ENCODE measurements around the gene FXYD7. TPM values are rescaled to one million over a fixed set of nuclear protein-coding genes. Genes with fewer than 3 reads are reported as not detected.

The FXYD7 gene
- total RNA-seq, 1 experiment from 2014 or later, result not detected

DNA sequence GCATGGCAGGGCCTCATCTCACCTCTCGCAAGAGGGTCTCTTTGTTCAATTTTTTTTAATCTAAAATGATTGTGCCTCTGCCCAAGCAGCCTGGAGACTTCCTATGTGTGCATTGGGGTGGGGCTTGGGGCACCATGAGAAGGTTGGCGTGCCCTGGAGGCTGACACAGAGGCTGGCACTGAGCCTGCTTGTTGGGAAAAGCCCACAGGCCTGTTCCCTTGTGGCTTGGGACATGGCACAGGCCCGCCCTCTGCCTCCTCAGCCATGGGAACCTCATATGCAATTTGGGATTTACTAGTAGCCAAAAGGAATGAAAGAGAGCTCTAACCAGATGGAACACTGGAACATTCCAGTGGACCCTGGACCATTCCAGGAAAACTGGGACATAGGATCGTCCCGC lies 19.5 kb upstream of the FXYD7 start:
- intact Hi-C loops (cut with micrococcal nuclease), result no loop called here
- H3K4me3 ChIP-seq (ENCODE audit: low read length), result no peak overlapping the region
- 0 out of 2 replicates have a peak, but pooled peaks cover 4% of the 10 kb centered on the region for H3K79me2 ChIP-seq (ENCODE audit: low read length)
- H3K9ac ChIP-seq (ENCODE audit: low read length), result peak overlapping the region; percentile 72
- no peaks in the 10 kb centered on the region for H3K9me2 ChIP-seq (replicated peaks; ENCODE audit: low read length)
- DNase-seq, result peak; percentile 81
- ATAC-seq, result peak; percentile 27
- no peaks in the 10 kb centered on the region for H3F3A ChIP-seq (ENCODE audit: low read length, unreplicated experiment)
- H4K20me1 ChIP-seq (ENCODE audit: low read length), result no peaks in the 10 kb centered on the region
- H3K27me3 ChIP-seq (ENCODE audit: low read length), result no peaks in the 10 kb centered on the region
- ChIA-PET CTCF (no interaction called here), POLR2A (ENCODE audit: unreplicated experiment) (no interaction called here)
- no TSS peak for BruUV-seq (replicated peaks)
- H3K4me1 ChIP-seq (ENCODE audit: insufficient read depth, low read length), result peaks cover 53% of the 10 kb centered on the region
- H3K27ac ChIP-seq (ENCODE audit: low read length), result peak overlapping the region; percentile 78
- H3K4me2 ChIP-seq (ENCODE audit: low read length), result peak overlapping the region; percentile 80
- no peaks in the 10 kb centered on the region for H3K9me3 ChIP-seq (ENCODE audit: low read length)
- H3K36me3 ChIP-seq (ENCODE audit: low read depth, low read length), result peaks cover 3% of the 10 kb centered on the region; the same call in 1 of the 2 replicates
- TF ChIP-seq EZH2 (IDR thresholded peaks at IDR 0.05; ENCODE audit: low read length, unreplicated experiment) (no peak), EZH2phosphoT487 (IDR thresholded peaks at IDR 0.05; ENCODE audit: borderline replicate concordance, low read length) (no peak)
- TF ChIP-seq, protein P1, sequence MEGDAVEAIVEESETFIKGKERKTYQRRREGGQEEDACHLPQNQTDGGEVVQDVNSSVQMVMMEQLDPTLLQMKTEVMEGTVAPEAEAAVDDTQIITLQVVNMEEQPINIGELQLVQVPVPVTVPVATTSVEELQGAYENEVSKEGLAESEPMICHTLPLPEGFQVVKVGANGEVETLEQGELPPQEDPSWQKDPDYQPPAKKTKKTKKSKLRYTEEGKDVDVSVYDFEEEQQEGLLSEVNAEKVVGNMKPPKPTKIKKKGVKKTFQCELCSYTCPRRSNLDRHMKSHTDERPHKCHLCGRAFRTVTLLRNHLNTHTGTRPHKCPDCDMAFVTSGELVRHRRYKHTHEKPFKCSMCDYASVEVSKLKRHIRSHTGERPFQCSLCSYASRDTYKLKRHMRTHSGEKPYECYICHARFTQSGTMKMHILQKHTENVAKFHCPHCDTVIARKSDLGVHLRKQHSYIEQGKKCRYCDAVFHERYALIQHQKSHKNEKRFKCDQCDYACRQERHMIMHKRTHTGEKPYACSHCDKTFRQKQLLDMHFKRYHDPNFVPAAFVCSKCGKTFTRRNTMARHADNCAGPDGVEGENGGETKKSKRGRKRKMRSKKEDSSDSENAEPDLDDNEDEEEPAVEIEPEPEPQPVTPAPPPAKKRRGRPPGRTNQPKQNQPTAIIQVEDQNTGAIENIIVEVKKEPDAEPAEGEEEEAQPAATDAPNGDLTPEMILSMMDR (conservative IDR thresholded peaks at IDR 0.05; ENCODE audit: low read depth, low read length), result no peak
- H2AFZ ChIP-seq (ENCODE audit: low read length), result no peak overlapping the region

DNA sequence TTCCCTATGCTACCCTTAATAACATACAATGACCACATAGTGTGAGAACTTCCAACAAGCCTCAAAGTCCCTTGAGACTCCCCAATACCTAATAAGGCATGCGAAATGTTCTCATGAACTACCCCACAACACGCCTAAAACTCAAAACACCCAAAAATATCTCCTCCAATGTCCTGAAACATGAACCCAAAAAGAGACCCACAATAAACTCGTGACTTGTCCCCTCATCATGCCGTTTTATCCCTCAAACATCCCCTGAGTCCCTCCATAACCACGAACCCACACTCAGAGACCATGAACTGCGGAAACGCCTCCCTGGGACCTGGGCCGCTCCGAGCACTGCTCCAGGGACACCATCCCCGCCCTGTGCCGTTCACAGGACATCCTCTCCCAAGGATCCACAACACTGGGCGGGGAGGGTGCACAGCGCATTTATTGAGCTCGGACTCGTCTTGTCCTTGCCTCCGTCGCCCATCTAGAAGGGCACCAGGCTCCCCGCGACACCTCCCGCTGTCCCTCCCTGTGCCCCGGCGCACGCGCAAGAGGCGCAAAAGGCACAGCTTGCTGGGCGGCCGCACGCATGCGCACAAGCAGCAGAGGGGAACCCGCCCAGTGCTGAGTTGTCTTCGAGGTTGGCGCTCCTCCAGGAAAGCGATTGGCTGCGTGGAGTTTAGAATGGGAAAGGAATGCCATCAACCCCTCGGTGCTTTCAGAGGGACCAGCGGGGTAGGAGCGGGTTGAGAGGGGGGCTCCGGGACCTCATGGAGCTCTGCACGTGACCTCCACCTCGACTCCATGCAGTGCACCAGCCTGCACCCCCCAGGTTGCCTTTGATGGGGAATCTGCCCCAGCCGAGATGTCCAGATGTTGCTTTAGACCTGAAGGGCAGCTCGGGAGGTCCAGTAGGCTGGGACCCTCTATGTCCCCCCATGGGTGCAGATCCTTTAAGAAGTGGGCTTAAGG lies 18.7 kb upstream of the FXYD7 start:
- H3K4me1 ChIP-seq (ENCODE audit: insufficient read depth, low read length), result peaks cover 48% of the 10 kb centered on the region

DNA sequence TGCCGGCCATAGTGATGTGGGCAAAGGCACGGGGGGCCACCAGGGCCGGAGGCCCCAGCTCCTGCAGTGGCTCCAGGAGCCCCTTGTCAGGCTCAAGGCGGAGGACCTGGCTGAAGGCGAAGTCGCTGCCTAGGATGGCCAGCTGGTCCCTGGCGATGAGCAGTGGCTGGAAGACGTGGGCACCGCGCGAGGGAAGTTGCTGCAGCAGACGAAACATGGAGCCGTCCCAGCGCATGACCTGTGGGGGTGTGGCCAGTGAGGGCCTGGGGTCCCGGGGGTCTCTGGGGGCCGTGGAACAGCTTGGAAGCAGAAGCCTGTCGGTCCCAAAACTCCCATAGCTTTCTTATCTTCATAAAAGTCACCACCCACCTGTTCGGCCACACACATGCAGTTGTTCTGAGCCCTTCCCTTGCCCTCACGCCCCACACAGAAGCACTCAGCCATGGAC lies 17.8 kb upstream of the FXYD7 start:
- Histone ChIP-seq H3K9me2 (replicated peaks; ENCODE audit: low read length) (no peaks in the 10 kb centered on the region), H3K4me3 (ENCODE audit: low read length) (no peak overlapping the region), H3K9ac (ENCODE audit: low read length) (no peak overlapping the region), H3K79me2 (ENCODE audit: low read length) (no peaks in the 10 kb centered on the region), H3K27me3 (ENCODE audit: low read length) (no peaks in the 10 kb centered on the region), H4K20me1 (ENCODE audit: low read length) (no peaks in the 10 kb centered on the region), H3K4me2 (ENCODE audit: low read length) (no peak overlapping the region), H2AFZ (ENCODE audit: low read length) (no peak overlapping the region), H3K27ac (ENCODE audit: low read length) (no peak overlapping the region), H3K36me3 (ENCODE audit: low read depth, low read length) (peaks cover 3% of the 10 kb centered on the region; the same call in 1 of the 2 replicates), H3K4me1 (ENCODE audit: insufficient read depth, low read length) (peaks cover 39% of the 10 kb centered on the region), H3K9me3 (ENCODE audit: low read length) (no peaks in the 10 kb centered on the region), H3F3A (ENCODE audit: low read length, unreplicated experiment) (no peaks in the 10 kb centered on the region)
- ATAC-seq (no peak), DNase-seq (no peak)
- ChIA-PET POLR2A (ENCODE audit: unreplicated experiment) (no interaction called here), CTCF (no interaction called here)
- BruUV-seq (replicated peaks), result no TSS peak
- intact Hi-C loops (cut with micrococcal nuclease), result no loop called here
- TF ChIP-seq, protein P1 (conservative IDR thresholded peaks at IDR 0.05; ENCODE audit: low read depth, low read length), result no peak
- TF ChIP-seq EZH2phosphoT487 (IDR thresholded peaks at IDR 0.05; ENCODE audit: borderline replicate concordance, low read length), result no peak
- TF ChIP-seq EZH2 (IDR thresholded peaks at IDR 0.05; ENCODE audit: low read length, unreplicated experiment), result no peak

More for the DNA sequence above, 18.7 kb upstream of the FXYD7 start:
- H3K27ac ChIP-seq (ENCODE audit: low read length), result peak overlapping the region; percentile 78
- H3K4me2 ChIP-seq (ENCODE audit: low read length), result peak overlapping the region; percentile 80
- H3K79me2 ChIP-seq (ENCODE audit: low read length), result no peaks in the 10 kb centered on the region
- H3K36me3 ChIP-seq (ENCODE audit: low read depth, low read length), result peaks cover 3% of the 10 kb centered on the region; the same call in 1 of the 2 replicates
- H3K9me3 ChIP-seq (ENCODE audit: low read length), result no peaks in the 10 kb centered on the region
- ChIA-PET CTCF (interaction anchor here (0.5 kb wide), 1 partner anchor 19 kb away, joined by 4 read pairs; the partner anchor contains the start of gene FXYD7), POLR2A (ENCODE audit: unreplicated experiment) (no interaction called here)
- H4K20me1 ChIP-seq (ENCODE audit: low read length), result no peaks in the 10 kb centered on the region
- DNase-seq (peak; percentile 87), ATAC-seq (peak; percentile 52)
- peak overlapping the region; percentile 72 for H3K9ac ChIP-seq (ENCODE audit: low read length)
- TF ChIP-seq EZH2 (IDR thresholded peaks at IDR 0.05; ENCODE audit: low read length, unreplicated experiment), result no peak
- BruUV-seq (replicated peaks), result TSS peak; percentile 69
- H2AFZ ChIP-seq (ENCODE audit: low read length), result peak overlapping the region; percentile 60
- peak overlapping the region; percentile 61 for H3K4me3 ChIP-seq (ENCODE audit: low read length)
- intact Hi-C loops (cut with micrococcal nuclease), result no loop called here
- no peaks in the 10 kb centered on the region for H3F3A ChIP-seq (ENCODE audit: low read length, unreplicated experiment)
- H3K9me2 ChIP-seq (replicated peaks; ENCODE audit: low read length), result no peaks in the 10 kb centered on the region
- H3K27me3 ChIP-seq (ENCODE audit: low read length), result no peaks in the 10 kb centered on the region
